Cerebellar cortex (tissue), 1 donor: ENCODE data around the gene ELP4.
"Not testable (repeated sequence)": the region's sequence is repeated elsewhere in the genome, so short reads cannot be mapped to it uniquely, and the experiment has no call there.

Source experiments
- DNase-seq: peaks from one replicate; pipeline ENCODE4 v3.0.0-alpha.2; 2015; ENCODE audit warnings: low spot score

ELP4 gene

GRCh38 chr11:31711137-31711536 is 201.6 kb downstream of the ELP4 start:
- DNase-seq, result no peak

- DNase-seq, result no peak
Measured at GRCh38 chr11:31712851-31713250, 203.3 kb downstream of the ELP4 start.

DNA sequence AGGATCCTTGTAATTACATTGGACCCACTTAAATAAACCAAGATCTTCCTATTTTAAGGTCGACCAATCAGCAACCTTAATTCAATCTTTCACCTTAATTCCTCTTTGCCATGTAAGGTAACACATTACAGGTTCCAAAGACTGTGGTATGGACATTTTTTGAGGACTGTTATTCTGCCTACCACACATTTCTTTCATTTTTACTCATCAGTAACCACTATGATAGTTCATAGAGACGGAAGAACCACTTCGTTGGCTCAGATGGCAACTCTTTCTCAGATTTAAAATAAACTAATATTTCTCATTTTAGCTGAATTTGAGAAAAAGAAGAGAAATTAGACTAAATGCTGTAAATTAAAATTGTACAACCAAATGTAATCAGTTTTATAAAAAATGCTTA is 205.3 kb downstream of the ELP4 start:
- DNase-seq, result no peak

DNA sequence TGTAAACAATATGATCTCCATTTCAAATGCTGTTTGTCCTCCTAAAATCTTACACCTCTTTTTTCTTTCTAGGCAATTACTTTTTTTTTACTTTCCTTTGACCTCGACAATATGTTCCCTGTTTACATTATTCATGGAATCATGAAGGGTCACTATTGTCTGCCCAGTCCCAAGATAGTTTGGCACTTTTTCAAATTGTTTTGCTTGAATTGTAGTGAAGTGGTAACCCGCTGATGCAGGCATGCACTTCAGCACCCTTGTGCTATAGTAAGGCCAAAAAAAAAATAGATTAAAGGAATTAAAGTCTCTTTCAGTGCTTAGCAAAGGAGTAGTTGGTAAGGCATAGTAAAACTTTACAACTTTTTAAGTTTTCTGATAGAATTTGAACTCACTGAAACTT is 210.7 kb downstream of the ELP4 start:
- peak; percentile 58 for DNase-seq

DNA sequence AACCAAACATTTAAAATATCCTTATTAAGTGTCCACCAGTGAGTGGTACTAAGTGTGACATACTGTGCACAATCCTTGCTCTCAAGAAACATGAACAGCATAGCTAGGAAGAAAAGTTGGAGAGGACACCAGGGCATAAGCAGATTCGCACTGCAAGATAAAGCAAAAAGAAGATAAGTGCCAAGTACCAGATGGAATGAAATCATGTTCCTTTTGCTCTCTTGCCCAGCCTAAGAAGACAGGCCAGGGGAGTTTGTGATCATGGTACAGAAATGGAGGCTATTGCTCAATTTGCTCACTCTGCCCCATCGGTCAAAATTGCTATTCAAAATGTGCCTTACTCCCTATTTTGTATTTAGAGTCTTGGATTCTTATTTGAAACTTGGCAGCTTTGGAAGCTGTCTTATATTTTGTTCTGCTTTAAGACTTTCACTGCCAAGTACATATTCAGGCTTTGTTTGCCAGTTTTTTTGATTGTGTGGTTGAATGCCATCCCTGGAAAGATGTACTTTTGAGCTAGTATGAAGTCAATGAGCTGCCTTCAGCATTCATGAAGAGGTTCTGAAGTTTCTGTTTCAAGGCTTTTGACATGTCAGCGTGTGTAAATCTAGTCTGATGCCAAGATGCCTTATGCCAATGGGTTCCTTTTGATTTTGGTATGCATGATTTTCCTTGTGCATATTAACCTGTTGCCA is 211.3 kb downstream of the ELP4 start:
- DNase-seq, result peak; percentile 88

- DNase-seq, result no peak
Measured at GRCh38 chr11:31722754-31723153, 213.2 kb downstream of the ELP4 start.

- no peak for DNase-seq
Measured at GRCh38 chr11:31725176-31725575, 215.6 kb downstream of the ELP4 start.

- no peak for DNase-seq
Measured at GRCh38 chr11:31728432-31728831, 218.9 kb downstream of the ELP4 start.

GRCh38 chr11:31740131-31740530 is 230.6 kb downstream of the ELP4 start:
- DNase-seq, result no peak

DNA sequence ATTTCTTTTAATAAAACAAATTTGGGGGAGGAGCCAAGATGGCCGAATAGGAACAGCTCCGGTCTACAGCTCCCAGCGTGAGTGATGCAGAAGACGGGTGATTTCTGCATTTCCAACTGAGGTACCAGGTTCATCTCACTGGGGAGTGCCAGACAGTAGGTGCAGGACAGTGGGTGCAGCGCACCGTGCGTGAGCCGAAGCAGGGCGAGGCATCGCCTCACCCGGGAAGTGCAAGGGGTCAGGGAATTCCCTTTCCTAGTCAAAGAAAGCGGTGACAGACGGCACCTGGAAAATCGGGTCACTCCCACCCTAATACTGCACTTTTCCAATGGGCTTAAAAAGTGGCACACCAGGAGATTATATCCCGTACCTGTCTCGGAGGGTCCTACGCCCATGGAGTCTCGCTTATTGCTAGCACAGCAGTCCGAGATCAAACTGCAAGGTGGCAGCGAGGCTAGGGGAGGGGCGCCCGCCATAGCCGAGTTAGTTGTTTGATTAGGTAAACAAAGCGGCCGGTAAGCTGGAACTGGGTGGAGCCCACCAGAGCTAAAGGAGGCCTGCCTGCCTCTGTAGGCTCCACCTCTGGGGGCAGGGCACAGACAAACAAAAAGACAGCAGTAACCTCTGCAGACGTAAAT is 231.3 kb downstream of the ELP4 start:
- DNase-seq, result not testable (repeated sequence)

DNA sequence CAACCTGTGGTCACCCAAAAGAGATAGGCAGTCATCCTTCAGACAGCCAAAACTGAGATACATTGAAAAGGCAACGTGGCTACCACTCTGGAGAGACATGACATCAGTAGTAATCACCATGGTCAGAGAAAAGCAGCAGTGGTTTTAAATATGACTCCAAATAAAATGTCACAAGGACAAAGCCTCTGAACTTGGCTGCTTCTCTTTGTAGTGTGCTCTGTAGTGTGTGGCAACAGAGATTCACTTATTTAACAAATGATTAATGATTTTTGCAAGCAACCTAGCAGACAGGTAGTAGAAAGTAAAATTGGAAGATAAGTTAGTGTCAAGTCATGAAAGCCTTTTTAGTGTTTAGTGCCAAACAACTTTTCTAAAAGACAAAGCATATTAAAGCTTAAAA is 238.0 kb downstream of the ELP4 start:
- peak; percentile 19 for DNase-seq

DNA sequence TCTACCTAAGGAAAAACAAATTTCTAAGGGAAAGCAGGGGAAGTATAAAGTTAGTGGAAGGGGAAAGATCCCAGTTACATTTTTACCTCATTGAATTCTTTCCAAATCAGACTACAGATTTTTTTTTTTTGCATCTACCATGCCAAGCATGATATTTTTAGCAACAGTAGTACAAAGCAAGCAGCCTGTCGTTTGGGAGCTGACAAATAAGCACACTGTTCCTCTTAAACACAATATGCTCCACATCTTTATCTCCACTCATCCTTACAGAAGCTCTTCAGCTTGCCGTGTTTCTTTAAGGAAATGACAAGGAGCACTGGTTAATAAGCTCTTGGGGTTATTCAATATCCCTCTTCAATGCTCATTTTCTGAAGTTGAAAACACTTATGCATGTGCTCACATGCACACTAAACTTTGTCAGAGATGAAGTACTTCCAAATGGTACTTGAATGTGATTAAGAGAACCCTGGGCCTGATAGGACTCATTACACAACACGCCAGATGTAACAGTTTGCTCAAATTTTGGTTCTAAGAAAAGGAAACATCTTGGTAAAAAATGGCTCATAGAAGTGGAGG is 247.8 kb downstream of the ELP4 start:
- peak; percentile 96 for DNase-seq

- peak; percentile 98 for DNase-seq
Measured at GRCh38 chr11:31761636-31762035, 252.1 kb downstream of the ELP4 start.

DNA sequence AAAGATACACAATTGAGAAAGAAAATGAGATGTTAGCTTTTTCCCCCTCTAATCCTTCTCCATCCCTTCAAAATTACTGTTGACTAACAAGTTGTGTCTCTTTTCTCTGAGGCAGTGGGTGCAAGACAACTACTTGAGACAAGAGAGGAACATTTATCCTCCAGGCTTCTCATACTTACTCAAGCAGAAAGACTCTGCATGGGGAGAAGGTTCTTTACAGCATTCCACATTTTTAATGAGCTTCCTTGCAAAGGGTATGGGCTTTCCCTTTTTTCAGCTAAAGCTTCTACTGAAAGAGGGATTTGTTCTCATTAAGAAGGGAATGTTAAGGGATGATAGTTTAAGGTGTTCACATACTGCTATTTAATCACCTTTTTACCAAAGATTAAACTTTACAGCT is 253.7 kb downstream of the ELP4 start:
- peak; percentile 77 for DNase-seq

DNA sequence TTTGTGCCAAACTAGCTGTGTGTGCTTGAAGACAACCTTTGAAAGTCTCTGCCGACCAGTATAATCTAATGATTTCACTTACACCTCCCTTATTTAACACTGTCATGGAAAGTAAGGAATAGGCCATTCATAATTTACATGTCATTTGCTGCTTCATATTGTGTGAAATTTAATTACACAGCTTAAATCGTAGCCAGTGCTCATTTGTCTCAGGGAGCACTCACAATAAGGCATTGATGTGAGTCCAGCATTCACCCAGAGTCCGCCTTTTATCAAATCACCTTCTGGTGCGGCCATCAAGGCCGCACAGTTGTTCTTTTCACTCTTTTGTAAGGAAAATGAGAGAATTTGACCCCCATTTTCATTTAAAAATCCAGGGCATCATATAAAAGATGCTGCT is 254.7 kb downstream of the ELP4 start:
- DNase-seq, result peak; percentile 82

DNA sequence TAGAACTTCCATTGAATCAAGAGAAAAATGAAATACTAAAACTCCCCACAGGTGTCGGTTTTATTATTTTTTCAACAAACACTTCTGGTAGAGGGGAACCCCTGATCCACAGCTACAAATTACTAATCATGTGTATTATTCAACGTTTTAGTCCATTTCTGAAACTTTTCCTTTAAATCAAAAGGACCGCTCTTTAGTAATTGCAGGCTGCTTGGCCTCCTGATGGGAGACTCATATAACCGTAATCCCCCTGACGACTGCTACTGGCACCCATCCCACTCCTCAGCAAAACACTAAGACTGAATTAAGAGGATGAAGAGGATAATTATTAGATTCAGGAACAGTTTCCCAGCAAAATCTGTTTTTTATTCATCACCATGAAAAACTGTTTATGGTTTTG is 255.2 kb downstream of the ELP4 start:
- peak; percentile 69 for DNase-seq

DNA sequence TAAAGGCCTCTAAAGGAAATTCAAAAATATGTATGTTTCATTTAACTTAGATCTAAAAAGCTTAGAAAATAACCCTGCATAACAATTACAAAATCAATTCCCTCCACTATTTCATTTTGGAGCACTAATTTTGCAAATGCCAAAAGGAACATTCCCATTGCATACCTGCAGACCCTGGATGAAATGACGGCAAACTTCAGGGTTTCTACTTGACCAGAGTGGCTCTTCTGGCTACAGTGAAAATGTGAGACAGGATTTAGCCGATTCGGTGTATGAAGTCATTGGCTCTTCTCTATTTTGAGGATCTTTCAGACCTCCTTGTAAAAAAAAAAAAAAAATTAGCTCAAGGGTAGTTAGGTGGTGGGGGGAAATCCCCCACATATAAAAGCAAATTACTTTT is 257.5 kb downstream of the ELP4 start:
- DNase-seq, result peak; percentile 68

- DNase-seq, result peak; percentile 66
Measured at GRCh38 chr11:31767685-31768084, 258.1 kb downstream of the ELP4 start.

DNA sequence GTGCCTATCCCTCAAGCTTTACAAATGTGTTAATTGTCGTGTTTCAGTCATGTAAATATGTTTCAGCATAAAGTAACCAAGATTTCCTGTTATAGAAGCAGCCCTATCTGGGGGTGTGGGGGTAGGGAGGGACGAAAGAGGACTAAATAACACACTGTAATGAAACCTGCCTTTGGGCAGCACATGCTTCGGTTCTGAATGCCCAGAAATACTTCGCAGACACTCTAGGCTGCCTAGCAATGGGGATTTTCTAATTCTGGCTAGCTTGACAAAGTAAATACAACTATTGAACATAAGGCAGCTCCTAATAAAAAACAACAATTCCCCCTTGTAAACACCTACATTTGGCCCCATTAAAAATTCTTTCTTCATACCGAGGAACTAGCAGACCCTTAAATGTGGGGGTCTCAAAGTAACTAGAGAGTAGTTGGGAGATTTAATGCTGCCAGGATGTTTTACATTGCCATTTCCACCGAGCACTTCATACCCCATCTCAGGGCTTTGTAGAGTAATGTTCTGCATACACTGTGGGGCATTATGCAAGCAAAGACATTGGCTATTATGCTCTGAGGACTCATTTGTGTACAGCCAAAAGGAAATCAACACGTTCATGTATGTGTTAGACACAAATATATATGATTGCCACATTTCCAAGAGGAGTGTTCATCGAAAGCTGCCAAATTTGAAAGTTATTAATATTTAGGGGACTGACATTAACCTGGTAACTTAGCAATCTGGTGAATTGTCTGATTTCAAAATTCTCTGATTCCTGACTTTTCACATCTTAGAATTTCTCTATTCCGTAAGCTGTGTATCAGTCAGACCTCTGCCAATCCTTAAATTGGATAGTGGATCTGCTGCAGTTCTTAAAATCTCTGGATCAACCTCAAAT is 259.4 kb downstream of the ELP4 start:
- peak; percentile 85 for DNase-seq

DNA sequence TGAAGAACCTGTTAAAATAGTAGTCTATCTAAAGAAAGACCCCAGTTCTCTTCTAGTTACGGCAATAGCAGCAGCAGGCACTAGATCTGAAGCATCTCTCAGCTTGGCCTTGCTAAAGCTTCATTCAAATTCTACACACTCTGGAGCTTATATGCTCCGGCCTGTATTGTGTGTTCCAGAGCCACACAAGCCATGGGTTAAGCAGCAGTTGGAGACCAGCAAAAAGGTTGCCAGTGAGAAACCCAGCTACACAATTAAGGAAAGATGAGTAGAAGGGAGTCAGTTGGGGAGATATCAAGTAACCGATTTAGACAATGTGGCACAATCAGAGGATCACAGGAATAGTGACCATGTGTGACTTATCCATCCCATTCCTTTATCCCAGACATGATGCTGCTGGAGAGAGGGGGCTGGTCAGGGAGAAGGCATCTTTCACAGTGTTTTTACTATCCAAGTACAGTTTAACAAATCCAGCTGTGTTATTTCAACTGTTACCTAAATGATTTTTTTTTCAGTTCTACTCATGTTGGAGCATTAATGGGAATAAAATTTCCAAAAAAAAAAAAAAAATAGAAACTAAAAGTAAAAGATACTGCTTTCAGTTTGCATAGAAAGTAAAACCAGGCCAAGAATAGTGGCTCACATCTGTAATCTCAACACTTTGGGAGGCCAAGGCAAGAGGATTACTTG is 260.6 kb downstream of the ELP4 start:
- peak; percentile 70 for DNase-seq

GRCh38 chr11:31772412-31772811 is 262.8 kb downstream of the ELP4 start:
- DNase-seq, result no peak

- peak; percentile 55 for DNase-seq
Measured at GRCh38 chr11:31779374-31779791, 269.8 kb downstream of the ELP4 start.
